ENCODE results near the gene ANKRD33. TPM values are rescaled to one million over a fixed set of nuclear protein-coding genes. Genes with fewer than 3 reads are reported as not detected.

ANKRD33 gene
- total RNA-seq, 1 donor from 2014 or later = 0.22 TPM

DNA sequence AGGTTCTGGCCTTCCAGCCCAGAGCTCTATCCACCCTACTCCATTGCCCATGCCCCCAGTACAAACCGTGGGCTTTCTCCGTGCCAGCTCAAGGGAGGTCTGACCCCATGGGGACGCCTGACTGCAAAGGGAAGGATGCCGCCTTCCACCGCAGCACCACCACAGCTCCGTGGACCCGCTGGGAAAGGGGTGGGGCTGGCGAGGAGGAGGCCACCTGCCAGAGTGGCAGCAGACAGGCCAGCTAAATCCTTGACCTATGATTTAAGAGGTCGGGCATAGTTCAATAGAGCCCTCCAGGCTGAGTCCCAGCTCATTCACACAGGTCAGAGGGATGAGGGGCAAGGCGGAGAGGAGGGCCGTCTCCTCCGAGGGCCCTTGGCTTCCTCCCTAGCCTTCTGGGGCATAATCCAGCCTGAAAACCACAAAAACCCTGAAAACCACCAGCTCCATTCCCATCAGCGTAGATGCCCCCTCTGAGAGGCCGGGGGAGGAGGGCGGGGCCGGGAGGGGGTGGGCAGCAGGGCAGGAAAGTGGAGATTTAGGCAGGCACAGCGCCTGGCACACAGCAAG lies 24.5 kb upstream of the ANKRD33 start:
- H3K4me3 Mint-ChIP-seq = peak overlapping the region; percentile 57
- H3K4me1 Mint-ChIP-seq = peaks cover 37% of the 10 kb centered on the region
- H3K9me3 Mint-ChIP-seq = no peaks in the 10 kb centered on the region
- TF ChIP-seq, protein P1, sequence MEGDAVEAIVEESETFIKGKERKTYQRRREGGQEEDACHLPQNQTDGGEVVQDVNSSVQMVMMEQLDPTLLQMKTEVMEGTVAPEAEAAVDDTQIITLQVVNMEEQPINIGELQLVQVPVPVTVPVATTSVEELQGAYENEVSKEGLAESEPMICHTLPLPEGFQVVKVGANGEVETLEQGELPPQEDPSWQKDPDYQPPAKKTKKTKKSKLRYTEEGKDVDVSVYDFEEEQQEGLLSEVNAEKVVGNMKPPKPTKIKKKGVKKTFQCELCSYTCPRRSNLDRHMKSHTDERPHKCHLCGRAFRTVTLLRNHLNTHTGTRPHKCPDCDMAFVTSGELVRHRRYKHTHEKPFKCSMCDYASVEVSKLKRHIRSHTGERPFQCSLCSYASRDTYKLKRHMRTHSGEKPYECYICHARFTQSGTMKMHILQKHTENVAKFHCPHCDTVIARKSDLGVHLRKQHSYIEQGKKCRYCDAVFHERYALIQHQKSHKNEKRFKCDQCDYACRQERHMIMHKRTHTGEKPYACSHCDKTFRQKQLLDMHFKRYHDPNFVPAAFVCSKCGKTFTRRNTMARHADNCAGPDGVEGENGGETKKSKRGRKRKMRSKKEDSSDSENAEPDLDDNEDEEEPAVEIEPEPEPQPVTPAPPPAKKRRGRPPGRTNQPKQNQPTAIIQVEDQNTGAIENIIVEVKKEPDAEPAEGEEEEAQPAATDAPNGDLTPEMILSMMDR (IDR thresholded peaks at IDR 0.05; ENCODE audit: unreplicated experiment) = no peak
- H3K27me3 Mint-ChIP-seq (ENCODE audit: low read depth) = peaks cover 21% of the 10 kb centered on the region
- H3K27ac Mint-ChIP-seq = no peak overlapping the region
- DNase-seq (ENCODE audit: low spot score in 2 of 2, unreplicated experiment in 2 of 2) = no peak
- no peaks in the 10 kb centered on the region for H3K36me3 Mint-ChIP-seq

DNA sequence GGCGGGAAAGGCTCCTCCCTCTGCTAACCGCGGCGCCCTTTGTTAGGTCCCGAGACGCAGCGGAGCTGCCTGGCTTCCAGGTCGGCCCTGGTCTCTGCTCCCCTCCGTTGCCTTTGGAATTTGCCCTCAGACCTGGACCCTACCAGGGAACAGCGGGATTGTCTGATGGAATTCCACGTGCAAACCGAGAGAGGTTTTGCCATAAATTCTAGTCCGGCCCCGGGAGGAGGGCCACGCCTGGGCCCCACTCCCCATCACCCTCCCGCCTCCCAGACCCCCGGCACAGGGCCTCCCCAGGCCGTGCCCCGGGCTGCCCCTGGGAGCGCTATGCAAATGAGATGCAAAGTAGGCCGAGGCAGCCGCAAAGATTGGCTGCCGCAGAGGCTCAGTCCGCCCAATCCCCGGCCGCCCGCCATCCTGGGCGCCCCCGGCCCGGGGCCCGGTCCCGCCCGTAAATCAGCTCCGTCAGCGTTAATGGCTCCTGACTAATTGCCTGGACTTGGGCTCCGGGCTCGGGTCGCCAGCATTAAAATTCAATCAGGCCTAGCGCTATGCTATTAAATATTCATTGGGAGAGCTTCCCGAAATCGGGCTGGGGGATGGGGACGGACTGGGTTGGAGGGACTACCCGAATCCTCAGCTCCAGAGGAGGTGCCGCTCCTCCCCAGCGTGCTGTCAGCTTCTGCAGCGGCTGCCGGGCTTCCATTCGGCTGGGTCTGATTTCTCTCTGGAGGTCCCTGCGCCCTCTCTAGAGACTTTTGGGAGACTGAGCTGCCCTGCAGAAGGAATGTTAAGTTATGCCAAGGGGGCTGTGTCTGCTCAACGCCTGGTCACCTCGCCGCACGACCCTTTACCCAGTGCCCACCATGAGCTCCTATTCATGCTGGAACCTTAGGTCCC lies 23.7 kb upstream of the ANKRD33 start:
- Mint-ChIP-seq H3K4me1 (peaks cover 43% of the 10 kb centered on the region), H3K27me3 (ENCODE audit: low read depth) (peaks cover 27% of the 10 kb centered on the region), H3K9me3 (no peaks in the 10 kb centered on the region), H3K4me3 (peak overlapping the region; percentile 66), H3K36me3 (no peaks in the 10 kb centered on the region), H3K27ac (peak overlapping the region; percentile 39)
- TF ChIP-seq, protein P1 (IDR thresholded peaks at IDR 0.05; ENCODE audit: unreplicated experiment) = no peak
- peak in 1 of 2 experiments; percentile 73 for DNase-seq (ENCODE audit: low spot score in 2 of 2, unreplicated experiment in 2 of 2)

- Mint-ChIP-seq H3K4me1 (peaks cover 50% of the 10 kb centered on the region), H3K36me3 (no peaks in the 10 kb centered on the region), H3K9me3 (no peaks in the 10 kb centered on the region), H3K27me3 (ENCODE audit: low read depth) (peaks cover 28% of the 10 kb centered on the region), H3K4me3 (peak overlapping the region; percentile 66), H3K27ac (peak overlapping the region; percentile 39)
- no peak for DNase-seq (ENCODE audit: low spot score in 2 of 2, unreplicated experiment in 2 of 2)
- TF ChIP-seq, protein P1 (IDR thresholded peaks at IDR 0.05; ENCODE audit: unreplicated experiment) = no peak
Observed at GRCh38 chr12:51864833-51865670, 22.9 kb upstream of the ANKRD33 start.

DNA sequence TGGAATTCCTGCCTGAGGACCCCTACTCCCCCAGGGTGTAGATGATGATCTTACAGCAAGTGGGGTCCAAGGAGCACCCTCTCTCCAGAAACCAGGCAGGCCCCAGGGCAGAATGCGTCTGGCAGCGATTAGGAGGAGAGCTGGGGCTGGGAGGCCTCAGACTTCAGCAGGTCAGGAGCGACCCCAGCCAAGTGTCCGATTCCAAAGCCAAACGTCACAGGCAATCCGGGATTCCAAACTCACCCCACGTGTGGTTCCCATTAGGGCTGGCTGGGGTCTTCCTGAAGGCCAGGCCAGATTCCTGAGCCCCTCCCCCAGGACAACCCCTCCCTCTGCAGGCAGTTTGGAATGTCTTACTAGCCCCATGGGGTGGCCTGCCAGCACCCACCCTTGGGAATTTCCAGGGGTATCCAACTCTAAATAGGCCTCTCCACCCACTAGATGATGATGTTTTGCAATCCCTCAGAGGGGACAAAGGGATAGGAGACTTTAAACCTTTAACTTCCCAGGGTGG lies 22.1 kb upstream of the ANKRD33 start:
- Mint-ChIP-seq H3K27me3 (ENCODE audit: low read depth) (peaks cover 33% of the 10 kb centered on the region), H3K36me3 (no peaks in the 10 kb centered on the region), H3K27ac (no peak overlapping the region), H3K4me3 (no peak overlapping the region), H3K9me3 (no peaks in the 10 kb centered on the region), H3K4me1 (peaks cover 57% of the 10 kb centered on the region)
- DNase-seq (ENCODE audit: low spot score in 2 of 2, unreplicated experiment in 2 of 2) = no peak
- TF ChIP-seq, protein P1 (IDR thresholded peaks at IDR 0.05; ENCODE audit: unreplicated experiment) = no peak

- no peak overlapping the region for H3K27ac Mint-ChIP-seq
- no peak for DNase-seq (ENCODE audit: low spot score in 2 of 2, unreplicated experiment in 2 of 2)
- TF ChIP-seq, protein P1 (IDR thresholded peaks at IDR 0.05; ENCODE audit: unreplicated experiment) = no peak
- peaks cover 60% of the 10 kb centered on the region for H3K4me1 Mint-ChIP-seq
- no peaks in the 10 kb centered on the region for H3K36me3 Mint-ChIP-seq
- no peaks in the 10 kb centered on the region for H3K9me3 Mint-ChIP-seq
- peaks cover 33% of the 10 kb centered on the region for H3K27me3 Mint-ChIP-seq (ENCODE audit: low read depth)
- H3K4me3 Mint-ChIP-seq = peak overlapping the region; percentile 8
Observed at GRCh38 chr12:51866324-51866723, 21.6 kb upstream of the ANKRD33 start.

Measured in mesothelial cell of epicardium (in vitro differentiated cells).